VCaP (cell line): ENCODE measurements around the gene TMEM134.

Source experiments
- H3K27ac ChIP-seq: fragments of 450-650 bp; 2 replicates; pipeline ENCODE4 v1.5.1; 2017
- TF ChIP-seq, protein P1 (sequence below): fragments of 450-650 bp; conservative IDR thresholded peaks from 2 replicates; pipeline ENCODE4 v1.5.1; 2017; ENCODE audit warnings: mild to moderate bottlenecking, moderate library complexity

Gene TMEM134

DNA sequence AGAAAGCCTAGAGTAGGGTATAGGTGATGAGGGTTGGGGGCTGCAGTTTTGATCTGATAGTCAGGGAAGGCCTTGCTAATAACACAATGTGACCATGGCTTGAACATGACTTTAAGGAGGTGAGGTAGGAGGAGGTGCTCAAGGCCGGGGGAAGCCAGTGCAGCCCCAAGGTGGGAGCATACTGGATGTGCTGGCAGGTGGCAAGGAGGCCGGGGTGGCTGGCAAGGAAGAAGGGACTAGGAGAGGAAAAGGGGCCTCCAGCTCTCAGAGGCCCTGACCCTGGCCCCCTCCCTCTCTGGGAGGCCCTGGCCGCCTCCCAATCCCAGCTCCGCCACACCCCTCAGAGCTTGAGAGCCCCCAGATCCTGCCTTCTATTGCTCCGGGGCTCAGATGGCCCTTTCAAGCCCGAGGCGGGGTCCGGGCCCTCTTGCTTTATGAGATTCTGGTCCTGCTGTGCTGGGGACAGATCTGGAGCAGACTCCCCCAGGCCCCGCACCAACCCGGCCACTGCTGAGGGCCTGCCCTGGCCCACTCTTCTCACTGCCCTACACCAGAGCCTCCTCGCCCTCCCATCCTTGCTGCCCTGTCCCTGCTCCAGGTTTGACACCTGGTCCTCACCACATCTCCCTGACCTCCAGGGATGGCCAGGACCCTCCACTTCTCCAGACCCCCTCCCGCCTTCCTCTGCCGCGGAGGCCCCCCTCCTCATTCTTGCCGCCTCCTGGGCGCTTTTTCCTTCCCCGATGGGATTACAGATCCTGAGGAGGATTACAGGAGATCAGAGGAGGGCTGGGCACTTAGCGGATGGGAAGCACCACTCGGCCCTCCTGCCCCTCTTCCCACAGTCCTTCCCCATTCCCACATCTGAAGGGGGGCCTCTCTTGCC lies 34.3 kb upstream of the TMEM134 start:
- TF ChIP-seq, protein P1, sequence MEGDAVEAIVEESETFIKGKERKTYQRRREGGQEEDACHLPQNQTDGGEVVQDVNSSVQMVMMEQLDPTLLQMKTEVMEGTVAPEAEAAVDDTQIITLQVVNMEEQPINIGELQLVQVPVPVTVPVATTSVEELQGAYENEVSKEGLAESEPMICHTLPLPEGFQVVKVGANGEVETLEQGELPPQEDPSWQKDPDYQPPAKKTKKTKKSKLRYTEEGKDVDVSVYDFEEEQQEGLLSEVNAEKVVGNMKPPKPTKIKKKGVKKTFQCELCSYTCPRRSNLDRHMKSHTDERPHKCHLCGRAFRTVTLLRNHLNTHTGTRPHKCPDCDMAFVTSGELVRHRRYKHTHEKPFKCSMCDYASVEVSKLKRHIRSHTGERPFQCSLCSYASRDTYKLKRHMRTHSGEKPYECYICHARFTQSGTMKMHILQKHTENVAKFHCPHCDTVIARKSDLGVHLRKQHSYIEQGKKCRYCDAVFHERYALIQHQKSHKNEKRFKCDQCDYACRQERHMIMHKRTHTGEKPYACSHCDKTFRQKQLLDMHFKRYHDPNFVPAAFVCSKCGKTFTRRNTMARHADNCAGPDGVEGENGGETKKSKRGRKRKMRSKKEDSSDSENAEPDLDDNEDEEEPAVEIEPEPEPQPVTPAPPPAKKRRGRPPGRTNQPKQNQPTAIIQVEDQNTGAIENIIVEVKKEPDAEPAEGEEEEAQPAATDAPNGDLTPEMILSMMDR: no peak
- peak overlapping the region; percentile 93; the same call in 1 of the 2 replicates for H3K27ac ChIP-seq

DNA sequence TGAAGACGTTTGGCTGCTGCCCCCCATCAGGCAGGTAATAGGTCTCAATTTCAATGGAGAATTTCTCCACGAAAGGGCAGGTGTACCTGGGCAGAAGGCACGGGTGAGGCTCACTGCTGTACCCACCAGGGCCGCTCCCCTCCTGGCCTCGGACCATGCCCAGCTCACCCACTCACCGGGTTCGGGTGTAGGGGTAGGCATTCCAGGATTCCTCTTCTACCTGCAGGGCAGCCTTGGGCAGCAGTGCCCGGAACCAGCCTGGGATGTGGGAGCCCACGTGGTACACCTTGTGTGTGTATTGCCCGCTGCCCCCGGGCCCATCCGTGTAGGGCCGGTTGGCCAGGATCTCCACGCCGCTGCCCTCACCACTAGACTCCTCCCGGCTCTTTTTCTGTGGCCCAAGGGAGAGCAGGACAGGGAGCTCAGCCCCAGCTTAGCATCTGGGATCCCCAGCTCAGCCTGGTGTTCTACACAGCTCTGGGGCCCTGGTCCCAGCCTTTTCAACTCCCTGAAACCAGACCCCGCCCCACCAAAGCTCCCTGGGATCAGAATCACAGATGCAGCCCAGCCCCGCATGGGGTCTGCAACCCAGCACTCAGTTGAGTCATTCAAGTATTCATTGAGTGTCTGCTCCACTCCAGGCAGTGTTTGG lies 33.4 kb upstream of the TMEM134 start:
- no peak overlapping the region for H3K27ac ChIP-seq
- TF ChIP-seq, protein P1: no peak

DNA sequence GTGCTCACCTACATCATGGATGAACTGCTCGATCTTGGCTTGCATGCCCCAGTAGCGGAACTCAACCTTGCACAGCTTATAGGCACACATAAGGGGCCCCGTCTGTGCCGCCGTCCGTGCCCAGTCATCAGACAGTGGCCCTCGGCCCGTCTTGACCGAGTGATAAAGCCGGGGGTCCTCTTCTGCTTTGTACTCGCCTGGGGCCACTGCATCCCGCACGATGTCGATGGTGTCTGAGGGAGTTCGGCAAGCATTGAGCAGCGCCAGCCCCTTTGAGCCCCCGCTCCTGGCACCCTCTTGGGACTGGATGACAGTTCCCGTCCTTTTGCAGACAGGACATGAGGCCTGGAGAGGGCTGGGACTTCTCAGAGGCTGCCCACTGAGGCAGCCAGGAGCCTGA lies 32.8 kb upstream of the TMEM134 start:
- TF ChIP-seq, protein P1: no peak
- H3K27ac ChIP-seq: no peak overlapping the region

DNA sequence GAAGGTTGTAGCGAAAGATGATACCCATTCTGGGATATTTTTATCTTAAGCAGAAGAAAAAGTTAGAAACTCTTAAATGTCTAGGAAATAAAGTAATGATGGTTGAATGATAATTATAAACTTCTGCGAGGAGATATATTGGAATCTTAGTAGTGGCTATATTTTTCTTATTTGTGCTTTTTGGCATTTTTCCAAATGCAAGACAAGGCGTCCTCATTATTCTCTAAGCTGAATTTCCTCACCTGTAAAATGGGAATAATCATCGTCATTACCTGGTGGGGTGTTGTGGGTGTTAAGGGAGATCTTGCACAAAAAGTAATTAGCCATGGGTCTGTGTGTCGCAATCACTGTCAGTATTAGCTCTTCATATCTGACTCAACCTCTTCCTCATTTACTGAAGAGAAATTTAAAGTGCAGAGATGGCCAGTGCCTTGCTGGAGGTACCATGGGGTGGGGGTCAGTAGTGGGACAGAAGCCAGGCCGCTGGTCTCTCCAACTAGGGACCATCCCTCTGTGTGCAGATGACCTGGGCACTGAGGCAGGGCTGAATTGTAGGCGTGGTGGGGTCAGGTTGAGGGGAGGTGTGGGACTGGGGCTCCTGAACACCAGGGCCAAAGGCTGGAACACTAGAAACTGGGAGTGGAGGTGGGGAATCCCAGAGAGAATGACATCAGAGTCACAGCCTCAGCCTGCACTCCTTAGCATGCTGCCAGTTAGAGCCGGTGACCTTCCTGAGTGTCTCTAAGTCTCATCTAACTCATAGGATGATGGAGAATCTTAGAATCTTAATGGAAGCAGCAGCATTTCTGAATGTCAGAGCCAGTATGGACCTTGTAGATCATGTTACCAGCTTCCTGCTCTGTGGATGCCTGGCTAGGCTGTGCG lies 32.0 kb upstream of the TMEM134 start:
- no peak overlapping the region for H3K27ac ChIP-seq
- TF ChIP-seq, protein P1: no peak

DNA sequence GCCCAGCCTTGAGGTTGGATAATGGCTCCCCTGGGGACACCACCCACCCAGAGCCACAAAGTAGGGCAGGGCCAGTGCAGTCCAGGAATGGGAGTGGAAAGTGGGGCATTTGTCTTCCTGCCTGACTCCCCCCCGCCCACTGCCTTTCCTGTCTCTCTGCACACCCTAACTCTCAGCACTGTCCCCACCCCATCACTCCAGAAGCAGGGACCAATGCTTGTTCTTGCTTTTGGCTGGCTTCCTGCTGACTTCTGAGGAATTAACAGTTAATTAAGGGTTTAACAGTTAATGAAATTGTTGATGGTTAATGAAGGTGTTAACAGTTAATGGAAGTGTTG lies 31.4 kb upstream of the TMEM134 start:
- TF ChIP-seq, protein P1: no peak

DNA sequence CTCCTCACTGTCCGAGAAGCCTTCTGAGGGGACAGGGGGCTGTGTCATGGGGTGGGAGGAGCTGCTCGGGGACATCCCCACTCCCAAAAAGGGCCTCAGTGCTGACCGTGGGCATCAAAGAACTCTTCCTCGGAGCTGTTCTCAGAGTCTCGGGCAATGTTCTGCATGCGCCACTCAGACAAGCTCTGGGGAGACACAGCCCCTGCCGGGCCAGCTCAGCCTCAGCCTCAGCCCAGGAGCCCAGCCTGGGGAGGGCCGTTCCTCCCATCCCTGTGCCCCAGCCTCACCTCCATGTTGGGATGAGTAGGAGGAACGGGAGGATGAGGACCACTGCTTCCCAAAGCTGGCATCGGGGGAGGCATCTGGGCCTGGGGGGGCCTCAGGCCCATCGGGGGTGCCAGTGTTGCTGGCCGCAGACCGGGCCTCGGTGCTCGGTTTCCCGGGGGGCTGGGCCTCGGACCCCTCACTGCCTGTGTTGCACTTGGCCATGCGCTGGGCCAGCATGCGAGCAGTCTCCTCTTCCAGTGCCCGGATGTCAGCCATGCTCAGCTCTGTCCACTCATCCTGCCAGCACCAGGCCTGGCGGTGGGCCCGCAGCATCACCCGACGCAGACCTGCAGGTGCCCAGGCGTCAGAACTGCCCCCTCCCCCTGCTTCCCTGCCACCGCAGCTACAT lies 30.9 kb upstream of the TMEM134 start:
- H3K27ac ChIP-seq: no peak overlapping the region
- TF ChIP-seq, protein P1: no peak

More for the DNA sequence above, 31.4 kb upstream of the TMEM134 start:
- no peak overlapping the region for H3K27ac ChIP-seq
